A673 (cell line): ENCODE results near the gene CCDC9B.

Source experiments
- EZH2 ChIP-seq: fragments of 200-600 bp; sonication (generic); IDR thresholded peaks from 2 replicates; pipeline ENCODE4 v1.6.1; 2017; ENCODE audit warnings: borderline replicate concordance, low read depth, mild to moderate bottlenecking, mixed read lengths, antibody characterized with exemption, low read length; ENCODE audit not compliant: poor library complexity, severe bottlenecking
- TF ChIP-seq, protein P1 (sequence below): fragments of 300-800, 200-600 bp; sonication (generic); conservative IDR thresholded peaks from 2 replicates; pipeline ENCODE4 v1.5.1; 2017; ENCODE audit warnings: low read depth, mild to moderate bottlenecking, antibody characterized with exemption, low read length, moderate library complexity, mixed read lengths

DNA sequence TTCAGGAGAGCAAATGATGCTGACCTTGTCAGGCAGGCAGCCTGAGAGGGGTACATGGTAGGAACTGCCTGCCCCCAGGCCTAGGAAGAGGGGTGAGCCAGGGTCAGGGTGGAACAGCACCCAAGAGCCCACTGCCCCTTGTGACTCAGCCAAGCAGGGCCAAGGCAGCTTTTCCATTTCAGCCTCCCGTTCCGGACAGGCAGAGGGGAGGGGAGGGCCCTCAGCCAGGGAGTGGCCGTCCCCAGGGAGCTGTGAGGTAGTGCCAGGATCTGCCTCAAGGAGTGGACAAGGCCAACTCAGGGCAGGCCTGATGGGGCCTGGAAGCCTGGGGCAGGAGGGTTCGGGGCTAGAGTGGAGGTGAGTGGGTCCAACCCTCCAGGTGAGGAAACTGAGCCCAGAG, 52.8 kb downstream of the CCDC9B start:
- TF ChIP-seq, protein P1, sequence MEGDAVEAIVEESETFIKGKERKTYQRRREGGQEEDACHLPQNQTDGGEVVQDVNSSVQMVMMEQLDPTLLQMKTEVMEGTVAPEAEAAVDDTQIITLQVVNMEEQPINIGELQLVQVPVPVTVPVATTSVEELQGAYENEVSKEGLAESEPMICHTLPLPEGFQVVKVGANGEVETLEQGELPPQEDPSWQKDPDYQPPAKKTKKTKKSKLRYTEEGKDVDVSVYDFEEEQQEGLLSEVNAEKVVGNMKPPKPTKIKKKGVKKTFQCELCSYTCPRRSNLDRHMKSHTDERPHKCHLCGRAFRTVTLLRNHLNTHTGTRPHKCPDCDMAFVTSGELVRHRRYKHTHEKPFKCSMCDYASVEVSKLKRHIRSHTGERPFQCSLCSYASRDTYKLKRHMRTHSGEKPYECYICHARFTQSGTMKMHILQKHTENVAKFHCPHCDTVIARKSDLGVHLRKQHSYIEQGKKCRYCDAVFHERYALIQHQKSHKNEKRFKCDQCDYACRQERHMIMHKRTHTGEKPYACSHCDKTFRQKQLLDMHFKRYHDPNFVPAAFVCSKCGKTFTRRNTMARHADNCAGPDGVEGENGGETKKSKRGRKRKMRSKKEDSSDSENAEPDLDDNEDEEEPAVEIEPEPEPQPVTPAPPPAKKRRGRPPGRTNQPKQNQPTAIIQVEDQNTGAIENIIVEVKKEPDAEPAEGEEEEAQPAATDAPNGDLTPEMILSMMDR = no peak
- TF ChIP-seq EZH2 = no peak
